ENCODE results near the gene MAPK8.

Gene MAPK8

GRCh38 chr10:48461623-48462481, 155.4 kb downstream of the MAPK8 start:
- no peak for FAIRE-seq
- no peak for DNase-seq (ENCODE audit: insufficient read length, low spot score)
- no peak for TF ChIP-seq CTCF (IDR thresholded peaks at IDR 0.05; ENCODE audit: insufficient read depth, missing control alignments)

- no peak for FAIRE-seq
- no peak for TF ChIP-seq CTCF (IDR thresholded peaks at IDR 0.05; ENCODE audit: insufficient read depth, missing control alignments)
Measured at GRCh38 chr10:48462482-48463020, 156.1 kb downstream of the MAPK8 start.

GRCh38 chr10:48463318-48464003, 157.0 kb downstream of the MAPK8 start:
- TF ChIP-seq CTCF (IDR thresholded peaks at IDR 0.05; ENCODE audit: insufficient read depth, missing control alignments): no peak
- FAIRE-seq (no peak), DNase-seq (ENCODE audit: insufficient read length, low spot score) (no peak)

More at GRCh38 chr10:48462482-48463020, 156.1 kb downstream of the MAPK8 start:
- no peak for DNase-seq (ENCODE audit: insufficient read length, low spot score)

GRCh38 chr10:48464121-48464870, 157.8 kb downstream of the MAPK8 start:
- FAIRE-seq (no peak), DNase-seq (ENCODE audit: insufficient read length, low spot score) (no peak)
- TF ChIP-seq CTCF (IDR thresholded peaks at IDR 0.05; ENCODE audit: insufficient read depth, missing control alignments): no peak

- DNase-seq (ENCODE audit: insufficient read length, low spot score) (no peak), FAIRE-seq (no peak)
- no peak for TF ChIP-seq CTCF (IDR thresholded peaks at IDR 0.05; ENCODE audit: insufficient read depth, missing control alignments)
Measured at GRCh38 chr10:48464871-48465736, 158.6 kb downstream of the MAPK8 start.

GRCh38 chr10:48465860-48466521, 159.5 kb downstream of the MAPK8 start:
- no peak for TF ChIP-seq CTCF (IDR thresholded peaks at IDR 0.05; ENCODE audit: insufficient read depth, missing control alignments)
- FAIRE-seq (no peak), DNase-seq (ENCODE audit: insufficient read length, low spot score) (no peak)

Measured in D721Med (cell line).